Gastrocnemius medialis (tissue), 4 donors: ENCODE results near the gene CCDC85C.

Experiments
- POLR2A ChIP-seq, 2 donors: fragments of 450-650 bp; IDR thresholded peaks; one replicate each; pipeline ENCODE4 v1.6.1; 2017; ENCODE audit warnings: antibody characterized with exemption in 2 of 2, mild to moderate bottlenecking in 2 of 2, moderate library complexity in 2 of 2
- TF ChIP-seq, protein P1 (sequence below), 5 experiments: fragments of 450-650 bp in 3 of 5; fragments of 200-600 bp in 2 of 5; sonication (generic) in 2 of 5; IDR thresholded peaks in 4 of 5; conservative IDR thresholded peaks in 1 of 5; 1 replicate in 4 of 5; 2 replicates in 1 of 5; pipeline ENCODE4 v1.5.1; 2016 to 2019; ENCODE audit warnings: antibody characterized with exemption in 5 of 5, mild to moderate bottlenecking in 3 of 5, moderate library complexity in 3 of 5

DNA sequence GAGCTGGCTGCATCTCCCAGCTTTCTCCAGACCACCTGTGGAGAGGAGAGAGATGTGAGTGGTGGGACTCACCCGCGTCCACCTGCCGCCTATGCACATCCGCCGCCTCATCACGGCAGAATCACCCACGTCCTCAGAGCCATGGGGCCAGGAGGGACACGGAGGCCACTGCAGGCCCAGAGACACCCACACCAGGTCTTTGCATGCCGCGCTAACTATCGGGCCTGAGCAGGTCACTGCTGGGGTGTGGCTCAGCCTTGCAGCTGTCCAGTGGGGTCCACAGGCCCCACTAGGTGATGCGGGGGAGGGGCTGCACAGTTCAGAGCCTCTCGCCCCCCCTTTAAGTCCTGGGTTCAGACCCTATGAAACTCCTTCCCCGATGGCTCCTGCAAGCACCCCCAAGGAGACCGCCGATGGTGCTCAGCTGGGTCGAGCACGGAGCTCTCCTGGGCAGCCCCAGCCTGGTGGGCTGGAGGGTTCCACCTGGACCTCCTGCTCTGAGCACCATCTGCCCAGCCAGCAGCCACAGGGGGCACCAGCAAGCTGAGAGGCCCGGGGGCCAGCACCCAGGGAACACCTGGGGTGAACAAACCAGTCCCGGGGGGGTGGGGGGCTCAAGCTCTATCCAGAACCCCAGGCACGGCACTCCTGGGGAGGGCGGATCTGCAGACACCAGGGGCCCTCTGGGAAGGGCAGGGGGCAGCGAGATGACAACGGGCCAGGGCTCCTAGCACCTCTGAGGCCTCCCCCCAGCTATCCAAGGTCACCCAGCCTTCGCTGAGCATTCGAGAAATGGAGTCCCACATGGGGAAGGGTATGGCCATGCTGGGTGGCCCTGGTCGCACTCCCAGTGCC is 88.5 kb downstream of the CCDC85C start:
- TF ChIP-seq, protein P1, sequence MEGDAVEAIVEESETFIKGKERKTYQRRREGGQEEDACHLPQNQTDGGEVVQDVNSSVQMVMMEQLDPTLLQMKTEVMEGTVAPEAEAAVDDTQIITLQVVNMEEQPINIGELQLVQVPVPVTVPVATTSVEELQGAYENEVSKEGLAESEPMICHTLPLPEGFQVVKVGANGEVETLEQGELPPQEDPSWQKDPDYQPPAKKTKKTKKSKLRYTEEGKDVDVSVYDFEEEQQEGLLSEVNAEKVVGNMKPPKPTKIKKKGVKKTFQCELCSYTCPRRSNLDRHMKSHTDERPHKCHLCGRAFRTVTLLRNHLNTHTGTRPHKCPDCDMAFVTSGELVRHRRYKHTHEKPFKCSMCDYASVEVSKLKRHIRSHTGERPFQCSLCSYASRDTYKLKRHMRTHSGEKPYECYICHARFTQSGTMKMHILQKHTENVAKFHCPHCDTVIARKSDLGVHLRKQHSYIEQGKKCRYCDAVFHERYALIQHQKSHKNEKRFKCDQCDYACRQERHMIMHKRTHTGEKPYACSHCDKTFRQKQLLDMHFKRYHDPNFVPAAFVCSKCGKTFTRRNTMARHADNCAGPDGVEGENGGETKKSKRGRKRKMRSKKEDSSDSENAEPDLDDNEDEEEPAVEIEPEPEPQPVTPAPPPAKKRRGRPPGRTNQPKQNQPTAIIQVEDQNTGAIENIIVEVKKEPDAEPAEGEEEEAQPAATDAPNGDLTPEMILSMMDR (IDR thresholded peaks at IDR 0.05 in 4 of 5, conservative IDR thresholded peaks at IDR 0.05 in 1 of 5) = no peak
- no peak for TF ChIP-seq POLR2A (IDR thresholded peaks at IDR 0.05)
